OCI-LY3 (cell line): ENCODE results near the gene MAP4K3.

Source experiments
- H2AFZ ChIP-seq: fragments of 200-600, 300-600 bp; shearing (Covaris generic); 2 replicates; pipeline ENCODE4 v1.6.0; 2014; ENCODE audit warnings: antibody characterized with exemption, low read depth, low read length
- H3K27ac ChIP-seq: fragments of 200-600, 300-600 bp; sonication (generic); 2 replicates; pipeline ENCODE4 v1.5.1; 2014; ENCODE audit warnings: mild to moderate bottlenecking, low read length, moderate library complexity, mixed read lengths
- H3K27me3 ChIP-seq: fragments of 200-600, 300-600 bp; sonication (generic); 2 replicates; pipeline ENCODE4 v1.6.1; 2014; ENCODE audit warnings: low read depth, low read length, mixed read lengths
- H3K36me3 ChIP-seq: fragments of 200-600, 300-600 bp; sonication (generic); replicated peaks from 2 replicates; pipeline ENCODE3; 2014; ENCODE audit warnings: low read depth, low read length, mixed read lengths
- H3K4me1 ChIP-seq: fragments of 300-600, 200-600 bp; sonication (generic); 2 replicates; pipeline ENCODE4 v1.6.1; 2014; ENCODE audit warnings: low read length, mixed read lengths
- H3K4me2 ChIP-seq: fragments of 200-600, 300-600 bp; sonication (generic); 2 replicates; pipeline ENCODE4 v1.6.1; 2014; ENCODE audit warnings: low read length, mixed read lengths
- H3K4me3 ChIP-seq: fragments of 300-600, 200-600 bp; sonication (generic); 2 replicates; pipeline ENCODE4 v1.5.1; 2014; ENCODE audit warnings: antibody characterized with exemption, mild to moderate bottlenecking, low read length, moderate library complexity
- H3K79me2 ChIP-seq: fragments of 300-600, 200-600 bp; shearing (Covaris generic); 2 replicates; pipeline ENCODE4 v1.6.1; 2014; ENCODE audit warnings: mild to moderate bottlenecking, low read length, mixed read lengths
- H3K9ac ChIP-seq: fragments of 300-600, 200-600 bp; shearing (Covaris generic); 2 replicates; pipeline ENCODE4 v1.6.0; 2014; ENCODE audit warnings: mild to moderate bottlenecking, low read length, moderate library complexity
- H3K9me3 ChIP-seq: fragments of 200-600, 300-600 bp; shearing (Covaris generic); 2 replicates; pipeline ENCODE4 v1.6.1; 2014; ENCODE audit warnings: low read length, mixed read lengths; ENCODE audit not compliant: insufficient read depth
- H4K20me1 ChIP-seq: fragments of 200-600, 300-600 bp; sonication (generic); 2 replicates; pipeline ENCODE4 v1.6.1; 2016; ENCODE audit warnings: low read length, mixed read lengths; ENCODE audit not compliant: insufficient read depth
- CTCF ChIP-seq: fragments of 200-600, 300-600 bp; sonication (generic); IDR thresholded peaks from 2 replicates; pipeline ENCODE4 v1.5.1; 2014; ENCODE audit warnings: antibody characterized with exemption, low read length, low read depth
- EZH2phosphoT487 ChIP-seq: fragments of 200-600 bp; shearing (Covaris generic); IDR thresholded peaks from 2 replicates; pipeline ENCODE4 v1.6.1; 2018; ENCODE audit warnings: antibody characterized with exemption, mixed run types, low read depth

The MAP4K3 gene

GRCh38 chr2:39408351-39409136 is 28.5 kb downstream of the MAP4K3 start:
- no peak for TF ChIP-seq CTCF
- no peak for TF ChIP-seq EZH2phosphoT487
- peak overlapping the region; percentile 43 for H3K4me2 ChIP-seq
- no peak overlapping the region for H3K9ac ChIP-seq
- H3K36me3 ChIP-seq = no peaks in the 10 kb centered on the region
- H3K79me2 ChIP-seq = no peaks in the 10 kb centered on the region
- H3K27ac ChIP-seq = no peak overlapping the region; the same call in 1 of the 2 replicates
- H4K20me1 ChIP-seq = peaks cover 34% of the 10 kb centered on the region
- peaks cover 34% of the 10 kb centered on the region for H3K4me1 ChIP-seq
- no peak overlapping the region for H2AFZ ChIP-seq
- H3K9me3 ChIP-seq = no peaks in the 10 kb centered on the region
- peaks cover 66% of the 10 kb centered on the region for H3K27me3 ChIP-seq
- peak overlapping the region; percentile 5; the same call in 1 of the 2 replicates for H3K4me3 ChIP-seq

GRCh38 chr2:39407516-39408296 is 29.4 kb downstream of the MAP4K3 start:
- Histone ChIP-seq H3K27ac (no peak overlapping the region), H3K9me3 (no peaks in the 10 kb centered on the region), H3K9ac (no peak overlapping the region), H3K4me1 (peaks cover 28% of the 10 kb centered on the region), H4K20me1 (peaks cover 33% of the 10 kb centered on the region), H3K79me2 (no peaks in the 10 kb centered on the region), H3K4me2 (peak overlapping the region; percentile 43; the same call in 1 of the 2 replicates), H3K27me3 (peaks cover 58% of the 10 kb centered on the region), H3K4me3 (peak overlapping the region; percentile 5; the same call in 1 of the 2 replicates), H2AFZ (no peak overlapping the region), H3K36me3 (no peaks in the 10 kb centered on the region)
- no peak for TF ChIP-seq CTCF
- TF ChIP-seq EZH2phosphoT487 = no peak

- peaks cover 39% of the 10 kb centered on the region for H3K27me3 ChIP-seq
- H3K79me2 ChIP-seq = no peaks in the 10 kb centered on the region
- H3K9ac ChIP-seq = no peak overlapping the region
- H3K4me2 ChIP-seq = no peak overlapping the region
- no peak overlapping the region for H2AFZ ChIP-seq
- peaks cover 33% of the 10 kb centered on the region for H4K20me1 ChIP-seq
- no peaks in the 10 kb centered on the region for H3K36me3 ChIP-seq
- TF ChIP-seq EZH2phosphoT487 (no peak), CTCF (no peak)
- no peak overlapping the region for H3K4me3 ChIP-seq
- peaks cover 20% of the 10 kb centered on the region for H3K4me1 ChIP-seq
- H3K27ac ChIP-seq = no peak overlapping the region
- H3K9me3 ChIP-seq = no peaks in the 10 kb centered on the region
Observed at GRCh38 chr2:39405364-39405763, 31.7 kb downstream of the MAP4K3 start.

GRCh38 chr2:39403311-39403710 is 33.8 kb downstream of the MAP4K3 start:
- H3K4me3 ChIP-seq = no peak overlapping the region
- no peak overlapping the region for H2AFZ ChIP-seq
- no peak overlapping the region for H3K27ac ChIP-seq
- no peak overlapping the region for H3K4me2 ChIP-seq
- peaks cover 6% of the 10 kb centered on the region for H3K4me1 ChIP-seq
- H3K36me3 ChIP-seq = no peaks in the 10 kb centered on the region
- H3K79me2 ChIP-seq = no peaks in the 10 kb centered on the region
- H3K9ac ChIP-seq = no peak overlapping the region
- peaks cover 27% of the 10 kb centered on the region for H3K27me3 ChIP-seq
- H4K20me1 ChIP-seq = peaks cover 17% of the 10 kb centered on the region
- no peaks in the 10 kb centered on the region for H3K9me3 ChIP-seq
- TF ChIP-seq CTCF = no peak
- no peak for TF ChIP-seq EZH2phosphoT487
